HEK293 (cell line): ENCODE results near the gene CPXM1.

ENCODE experiments used
- BCL11A ChIP-seq: fragments of 450-650 bp; formaldehyde crosslinking; IDR thresholded peaks from 2 replicates; pipeline ENCODE4 v1.5.1; 2016; ENCODE audit warnings: low read depth, missing biosample characterization, missing genetic modification characterization
- REST ChIP-seq: fragments of 450-650 bp; formaldehyde crosslinking; IDR thresholded peaks from 2 replicates; pipeline ENCODE4 v1.5.1; 2016; ENCODE audit warnings: missing biosample characterization, missing genetic modification characterization
- ZBTB20 ChIP-seq: fragments of 450-650 bp; formaldehyde crosslinking; IDR thresholded peaks from 2 replicates; pipeline ENCODE4 v1.5.1; 2016; ENCODE audit warnings: missing biosample characterization, missing genetic modification characterization
- ZBTB44 ChIP-seq: fragments of 450-650 bp; IDR thresholded peaks from 2 replicates; pipeline ENCODE4 v1.5.1; 2018; ENCODE audit warnings: missing biosample characterization, mild to moderate bottlenecking, missing genetic modification characterization
- ZNF175 ChIP-seq: fragments of 450-650 bp; formaldehyde crosslinking; IDR thresholded peaks from 2 replicates; pipeline ENCODE4 v1.5.1; 2016; ENCODE audit warnings: missing biosample characterization, missing genetic modification characterization
- ZNF274 ChIP-seq, 2 experiments: fragments of 200-500 bp in 1 of 2; fragments of 450-650 bp in 1 of 2; sonication (Bioruptor generic) in 1 of 2; formaldehyde crosslinking in 1 of 2; IDR thresholded peaks; 2 replicates each; pipeline versions ENCODE4 v1.5.1 to v1.6.1; 2014 to 2016; ENCODE audit warnings: borderline replicate concordance in 1 of 2, inconsistent platforms in 1 of 2, low read length in 1 of 2, missing biosample characterization in 1 of 2, missing genetic modification characterization in 1 of 2
- ZNF449 ChIP-seq: fragments of 450-650 bp; formaldehyde crosslinking; IDR thresholded peaks from 2 replicates; pipeline ENCODE4 v1.5.1; 2017; ENCODE audit warnings: missing biosample characterization, mild to moderate bottlenecking, missing genetic modification characterization, moderate library complexity
- ZNF558 ChIP-seq: fragments of 450-650 bp; formaldehyde crosslinking; IDR thresholded peaks from 2 replicates; pipeline ENCODE4 v1.5.1; 2016; ENCODE audit warnings: missing biosample characterization, missing genetic modification characterization
- ZNF639 ChIP-seq: fragments of 450-650 bp; formaldehyde crosslinking; IDR thresholded peaks from 2 replicates; pipeline ENCODE4 v1.5.1; 2016; ENCODE audit warnings: missing biosample characterization, missing genetic modification characterization
- ZNF654 ChIP-seq: fragments of 450-650 bp; formaldehyde crosslinking; IDR thresholded peaks from 2 replicates; pipeline ENCODE4 v1.5.1; 2016; ENCODE audit warnings: low read depth, missing biosample characterization, missing genetic modification characterization
- TF ChIP-seq, protein P1 (sequence below): fragments of 450-650 bp; formaldehyde crosslinking; IDR thresholded peaks from 2 replicates; pipeline ENCODE4 v1.5.1; 2016; ENCODE audit warnings: missing biosample characterization, missing genetic modification characterization
- TF ChIP-seq, protein P2 (sequence below): fragments of 450-650 bp; formaldehyde crosslinking; IDR thresholded peaks from 2 replicates; pipeline ENCODE4 v1.5.1; 2017; ENCODE audit warnings: missing biosample characterization, missing genetic modification characterization

DNA sequence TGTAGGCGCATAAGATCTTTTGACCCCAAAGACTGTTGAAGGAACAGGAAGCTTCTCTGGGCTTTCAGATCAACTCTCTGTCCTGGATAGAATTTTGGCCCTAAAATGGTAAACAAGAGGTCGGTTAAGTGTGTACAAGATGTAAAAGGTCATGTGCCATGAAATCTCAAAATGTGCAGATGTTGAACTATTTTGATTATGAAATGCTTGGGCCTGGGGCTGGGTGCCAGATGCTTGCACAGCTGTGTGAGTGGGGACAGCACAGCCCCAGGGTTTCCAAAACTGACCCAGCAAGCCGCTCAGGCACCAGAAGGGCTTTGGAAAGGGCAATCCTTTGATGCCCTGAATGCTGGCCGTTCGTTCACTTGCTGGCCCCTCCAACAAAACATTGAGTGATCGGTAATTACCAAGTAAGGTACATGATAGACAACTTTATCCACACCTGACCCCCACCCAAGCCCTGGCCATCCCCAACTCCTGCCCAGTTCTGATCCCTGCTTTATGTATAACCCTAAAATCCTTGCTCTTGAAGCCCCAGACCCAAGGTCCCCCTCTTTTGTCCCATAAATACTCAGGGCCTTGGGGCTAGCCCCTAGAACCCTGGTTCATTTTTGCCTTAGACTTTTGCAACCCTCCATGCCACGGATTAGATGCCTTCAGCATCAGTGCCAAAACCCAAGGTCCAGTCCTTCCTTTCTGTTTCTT lies 17.6 kb upstream of the CPXM1 start:
- TF ChIP-seq, protein P1, sequence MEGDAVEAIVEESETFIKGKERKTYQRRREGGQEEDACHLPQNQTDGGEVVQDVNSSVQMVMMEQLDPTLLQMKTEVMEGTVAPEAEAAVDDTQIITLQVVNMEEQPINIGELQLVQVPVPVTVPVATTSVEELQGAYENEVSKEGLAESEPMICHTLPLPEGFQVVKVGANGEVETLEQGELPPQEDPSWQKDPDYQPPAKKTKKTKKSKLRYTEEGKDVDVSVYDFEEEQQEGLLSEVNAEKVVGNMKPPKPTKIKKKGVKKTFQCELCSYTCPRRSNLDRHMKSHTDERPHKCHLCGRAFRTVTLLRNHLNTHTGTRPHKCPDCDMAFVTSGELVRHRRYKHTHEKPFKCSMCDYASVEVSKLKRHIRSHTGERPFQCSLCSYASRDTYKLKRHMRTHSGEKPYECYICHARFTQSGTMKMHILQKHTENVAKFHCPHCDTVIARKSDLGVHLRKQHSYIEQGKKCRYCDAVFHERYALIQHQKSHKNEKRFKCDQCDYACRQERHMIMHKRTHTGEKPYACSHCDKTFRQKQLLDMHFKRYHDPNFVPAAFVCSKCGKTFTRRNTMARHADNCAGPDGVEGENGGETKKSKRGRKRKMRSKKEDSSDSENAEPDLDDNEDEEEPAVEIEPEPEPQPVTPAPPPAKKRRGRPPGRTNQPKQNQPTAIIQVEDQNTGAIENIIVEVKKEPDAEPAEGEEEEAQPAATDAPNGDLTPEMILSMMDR = no peak
- TF ChIP-seq REST (tag by site-specific recombination) (no peak), ZBTB20 (no peak), ZNF274 (IDR thresholded peaks at IDR 0.05; ENCODE audit: low read length) (no peak), ZNF274 (tag by site-specific recombination; IDR thresholded peaks at IDR 0.05; ENCODE audit: borderline replicate concordance) (no peak), ZBTB44 (tag by site-specific recombination) (no peak), ZNF449 (tag by site-specific recombination) (no peak), ZNF639 (tag by site-specific recombination) (no peak), ZNF558 (tag by site-specific recombination) (no peak), ZNF175 (no peak), BCL11A (tag by site-specific recombination) (no peak), ZNF654 (no peak)
- TF ChIP-seq, protein P2, sequence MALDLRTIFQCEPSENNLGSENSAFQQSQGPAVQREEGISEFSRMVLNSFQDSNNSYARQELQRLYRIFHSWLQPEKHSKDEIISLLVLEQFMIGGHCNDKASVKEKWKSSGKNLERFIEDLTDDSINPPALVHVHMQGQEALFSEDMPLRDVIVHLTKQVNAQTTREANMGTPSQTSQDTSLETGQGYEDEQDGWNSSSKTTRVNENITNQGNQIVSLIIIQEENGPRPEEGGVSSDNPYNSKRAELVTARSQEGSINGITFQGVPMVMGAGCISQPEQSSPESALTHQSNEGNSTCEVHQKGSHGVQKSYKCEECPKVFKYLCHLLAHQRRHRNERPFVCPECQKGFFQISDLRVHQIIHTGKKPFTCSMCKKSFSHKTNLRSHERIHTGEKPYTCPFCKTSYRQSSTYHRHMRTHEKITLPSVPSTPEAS (tag by site-specific recombination) = no peak
